NCI-H748 (cell line): ENCODE results near the gene DBI.
A peak's percentile ranks its signal among the peaks of the same experiment; 100 is the strongest.
"Not testable (repeated sequence)": the region's sequence is repeated elsewhere in the genome, so short reads cannot be mapped to it uniquely, and the experiment has no call there.

Source experiments
- DNase-seq: peaks from one replicate; lab custom pipeline; 2025; ENCODE audit not compliant: unreplicated experiment; lab: John Stamatoyannopoulos, UW

Gene DBI

DNA sequence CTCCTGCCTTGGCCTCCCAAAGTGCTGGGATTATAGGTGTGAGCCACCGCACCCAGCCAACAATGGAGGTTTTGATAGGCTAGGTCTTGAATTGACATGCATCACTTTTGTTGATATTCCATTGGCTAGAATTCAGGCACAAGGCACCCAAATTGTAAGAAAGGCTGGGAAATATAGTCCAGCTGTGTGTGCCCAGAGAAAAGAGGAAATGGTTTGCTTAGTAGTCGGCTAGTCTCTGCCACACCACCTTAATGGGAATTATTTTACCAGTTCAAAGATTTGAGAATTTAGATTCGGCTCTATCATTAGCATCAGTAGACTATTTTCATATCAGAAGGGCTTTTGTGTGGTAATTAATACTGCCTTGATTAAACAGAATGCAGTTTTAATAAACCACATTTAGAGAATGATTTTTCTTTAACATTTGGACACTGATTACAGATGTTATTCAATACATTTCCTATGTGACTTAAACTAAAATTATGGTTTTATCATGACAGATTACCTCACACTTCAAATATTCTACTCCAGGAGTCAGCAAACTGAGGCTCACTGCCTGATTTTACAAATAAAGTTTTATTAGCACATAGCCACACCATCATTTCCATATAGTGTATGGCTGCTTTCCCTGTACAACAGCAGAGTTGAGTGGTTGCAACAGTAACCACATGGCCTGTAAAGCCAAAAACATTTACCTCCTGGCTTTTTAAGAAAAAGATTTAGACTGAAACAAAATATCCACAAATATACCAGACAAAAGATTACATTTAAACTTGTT, 27.4 kb downstream of the DBI start:
- no peak for DNase-seq

DNA sequence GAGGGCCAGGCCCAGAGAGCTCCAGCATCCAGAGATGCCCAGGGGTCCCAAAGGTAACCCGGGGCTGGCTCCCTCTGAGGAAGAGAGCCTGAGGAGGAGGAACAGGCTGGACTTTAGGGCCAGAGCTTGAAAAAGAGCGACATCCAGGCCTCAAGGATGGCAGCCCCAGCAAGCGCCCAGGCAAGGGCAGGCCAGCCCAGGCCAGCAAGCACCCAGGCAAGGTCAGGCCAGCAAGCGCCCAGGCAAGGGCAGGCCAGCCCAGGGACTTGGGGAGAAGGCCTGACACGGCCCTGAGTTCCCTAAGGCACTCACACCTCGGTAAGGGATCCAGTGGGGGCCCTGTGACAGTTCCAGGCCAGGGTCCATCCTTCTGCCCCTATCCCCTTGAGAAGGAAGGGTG, 30.4 kb downstream of the DBI start:
- DNase-seq: no peak

DNA sequence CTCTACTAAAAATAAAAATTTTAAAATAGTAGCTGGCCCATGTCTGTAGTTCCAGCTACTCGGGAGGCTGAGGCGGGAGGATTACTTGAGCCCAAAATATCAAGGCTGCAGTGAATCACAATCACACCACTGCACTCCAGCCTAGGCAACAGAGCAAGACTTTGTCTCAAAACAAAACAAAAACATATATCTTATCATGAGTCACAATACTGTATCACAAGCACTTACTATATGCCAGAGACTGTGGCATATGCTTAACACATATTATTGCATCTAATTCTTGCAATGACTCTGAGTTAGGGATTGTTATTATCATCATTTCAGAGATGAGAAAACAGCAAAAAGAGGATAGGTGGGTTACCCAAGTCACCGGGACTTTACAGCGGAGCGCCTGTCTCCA, 35.3 kb downstream of the DBI start:
- DNase-seq: no peak

DNA sequence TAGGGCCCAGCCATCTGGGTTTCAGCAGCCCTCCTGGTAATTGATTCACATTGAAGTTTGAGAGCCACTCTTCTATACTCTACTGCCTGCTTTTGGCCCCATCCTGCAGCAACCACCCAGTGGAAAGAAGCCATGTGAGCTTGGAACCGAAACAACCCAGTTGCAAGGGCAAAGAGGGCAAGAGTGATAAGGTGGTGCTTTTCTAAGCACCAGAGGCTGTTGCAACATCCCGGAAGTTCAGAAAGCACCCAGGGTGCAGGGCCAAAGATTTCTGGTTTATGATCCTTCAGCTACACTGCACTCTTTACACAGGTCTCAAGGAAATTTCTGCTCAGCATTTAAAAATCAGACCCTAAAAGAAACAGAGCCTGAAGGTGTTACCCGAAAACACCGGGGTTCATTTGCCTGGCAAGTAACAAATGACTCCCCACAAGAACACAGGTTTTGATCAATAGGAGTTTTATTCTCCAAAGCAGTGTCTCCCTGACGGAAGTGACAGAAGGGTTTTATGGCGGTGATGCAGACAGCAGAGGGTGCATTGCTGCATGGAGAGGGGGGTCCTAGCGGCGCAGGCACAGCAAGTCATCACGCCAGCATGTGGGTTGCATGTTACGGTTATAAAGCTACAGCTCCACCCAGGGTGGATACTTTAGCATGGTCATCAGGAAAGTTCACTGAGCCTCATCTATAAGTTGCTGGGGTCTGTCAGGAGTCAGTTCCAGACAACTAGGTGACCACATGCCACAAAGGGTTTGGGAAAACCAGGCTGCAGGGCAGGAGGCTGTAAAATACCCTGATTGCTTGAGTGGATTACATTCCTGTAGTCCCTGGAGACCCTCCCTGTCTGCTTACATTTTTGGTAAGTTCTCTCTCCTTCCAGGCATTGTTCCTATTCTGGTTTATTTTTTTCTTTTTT, 36.1 kb downstream of the DBI start:
- no peak for DNase-seq

DNA sequence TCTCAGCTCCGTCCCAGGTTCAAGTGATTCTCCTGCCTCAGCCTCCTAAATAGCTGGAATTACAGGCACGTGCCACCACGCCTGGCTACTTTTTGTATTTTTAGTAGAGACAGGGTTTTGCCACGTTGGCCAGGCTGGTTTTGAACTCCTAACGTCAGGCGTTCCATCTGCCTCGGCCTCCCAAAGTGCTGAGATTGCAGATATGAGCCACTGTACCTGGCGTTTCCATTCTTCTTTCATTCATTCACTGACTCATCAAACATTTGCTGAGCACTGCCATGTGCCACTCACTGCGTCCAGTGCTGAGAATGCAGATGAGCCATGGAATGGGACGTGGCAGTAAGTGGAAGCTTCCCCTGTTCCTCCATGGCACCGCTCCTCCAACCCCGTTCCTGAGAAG, 36.8 kb downstream of the DBI start:
- not testable (repeated sequence) for DNase-seq

DNA sequence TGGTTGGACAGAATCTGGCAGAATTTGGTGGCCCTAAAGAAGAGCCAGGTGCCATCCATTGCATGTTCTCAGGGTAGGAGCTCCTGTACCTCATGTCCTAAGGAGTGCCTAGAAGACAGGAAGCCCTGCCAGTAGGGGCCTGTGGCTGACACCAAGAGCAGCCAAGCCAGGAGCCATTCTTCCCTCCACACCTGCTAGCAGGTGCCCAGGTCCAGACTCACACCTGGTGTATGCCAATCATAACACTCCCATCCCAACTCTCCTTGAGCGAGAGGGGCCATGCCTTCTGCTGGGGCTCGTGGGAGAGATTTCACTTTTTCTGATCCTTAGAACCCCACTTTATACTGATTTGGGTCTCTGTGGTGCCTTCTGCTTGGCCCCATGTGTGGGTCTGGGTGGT, 38.4 kb downstream of the DBI start:
- DNase-seq: no peak

DNA sequence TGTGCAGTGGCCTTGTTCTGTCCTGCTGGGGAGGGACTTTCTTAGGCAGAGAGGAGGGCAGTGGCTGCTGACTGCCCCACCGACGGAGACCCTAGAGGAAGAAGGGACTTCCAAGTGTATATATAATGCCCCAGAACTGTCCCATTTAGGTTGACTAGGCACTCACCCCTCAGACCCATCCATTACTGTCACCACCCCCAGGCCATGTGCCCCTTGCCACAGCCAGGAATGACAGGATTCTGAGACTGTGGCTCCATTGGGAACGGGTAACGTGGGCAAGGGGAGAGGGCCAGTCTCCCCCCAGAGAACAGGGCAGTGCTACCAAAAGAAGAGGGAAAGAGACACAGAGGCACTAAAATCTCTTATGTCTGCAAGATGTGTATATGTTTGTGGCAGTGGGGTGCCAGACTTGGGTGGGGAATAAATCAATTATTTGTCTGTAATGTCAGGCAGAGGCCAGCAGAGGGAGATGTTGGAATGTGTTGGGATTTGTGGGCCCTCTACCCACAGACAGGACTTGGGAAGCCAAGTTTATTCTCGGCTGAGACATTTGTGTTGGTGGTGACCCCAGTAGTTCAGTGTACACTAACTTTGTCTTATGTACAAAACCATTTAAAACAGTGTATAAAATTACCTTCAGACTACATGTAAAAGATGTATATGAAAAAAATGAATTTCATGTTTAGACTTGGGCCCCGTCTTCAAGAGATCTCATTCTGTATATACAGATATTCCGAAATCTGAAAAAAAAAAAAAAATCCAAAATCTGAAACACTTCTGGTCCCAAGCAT, 40.8 kb downstream of the DBI start:
- peak; percentile 25 for DNase-seq

DNA sequence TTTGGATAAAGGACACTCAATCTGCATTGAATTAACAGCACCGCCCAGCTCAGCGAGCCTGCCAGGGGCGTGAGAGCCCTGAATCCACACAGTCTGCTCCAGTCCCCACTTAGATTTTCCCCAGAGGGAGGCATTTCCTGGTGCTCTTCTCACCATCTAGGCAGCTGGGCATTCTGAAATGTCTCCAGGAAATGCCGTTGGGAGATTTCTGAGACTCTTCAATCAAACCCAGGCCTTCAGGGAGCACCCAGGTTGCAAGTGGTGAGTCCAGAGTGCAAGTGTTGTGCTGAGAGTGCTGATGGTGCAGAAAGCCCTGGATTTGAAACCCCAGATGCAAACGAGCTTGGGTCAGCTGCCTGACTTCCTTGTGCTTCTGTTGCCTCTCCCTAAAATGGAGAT, 41.4 kb downstream of the DBI start:
- DNase-seq: no peak

DNA sequence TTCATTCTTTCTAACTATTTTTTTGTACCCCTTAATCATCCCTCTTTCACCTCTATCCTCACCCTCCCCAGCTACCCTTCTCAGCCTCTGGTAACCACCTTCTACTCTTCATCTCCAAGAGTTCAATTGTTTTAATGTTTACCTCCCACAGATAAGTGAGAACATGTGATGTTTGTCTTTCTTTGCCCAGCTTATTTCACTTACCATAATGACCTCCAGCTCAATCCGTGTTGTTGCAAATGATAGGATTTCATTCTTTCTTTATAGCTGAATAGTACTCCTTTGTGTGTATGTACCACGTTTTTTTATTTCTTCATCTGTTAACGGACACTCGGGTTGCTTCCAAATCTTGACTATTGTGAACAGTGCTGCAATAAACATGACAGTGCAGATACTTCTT, 42.7 kb downstream of the DBI start:
- DNase-seq: peak; percentile 27

DNA sequence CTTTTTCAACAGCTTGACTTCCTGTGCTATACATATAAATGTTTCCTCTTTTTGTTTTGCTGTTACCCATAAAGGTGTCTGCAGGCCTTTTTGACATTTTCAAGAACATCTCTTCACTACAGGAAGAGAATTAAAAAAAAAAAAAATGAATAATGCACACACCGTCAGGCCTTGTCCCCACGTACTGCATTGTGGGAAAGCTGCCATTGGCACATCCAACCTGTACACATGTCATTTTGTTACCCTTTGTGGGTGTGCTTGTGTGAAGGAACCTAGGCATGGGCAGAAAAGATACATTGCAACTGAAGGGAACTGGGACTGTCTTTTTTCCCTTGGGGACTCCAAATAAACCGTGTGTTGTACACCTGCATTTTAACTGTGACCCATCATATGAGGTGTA, 48.1 kb downstream of the DBI start:
- no peak for DNase-seq

DNA sequence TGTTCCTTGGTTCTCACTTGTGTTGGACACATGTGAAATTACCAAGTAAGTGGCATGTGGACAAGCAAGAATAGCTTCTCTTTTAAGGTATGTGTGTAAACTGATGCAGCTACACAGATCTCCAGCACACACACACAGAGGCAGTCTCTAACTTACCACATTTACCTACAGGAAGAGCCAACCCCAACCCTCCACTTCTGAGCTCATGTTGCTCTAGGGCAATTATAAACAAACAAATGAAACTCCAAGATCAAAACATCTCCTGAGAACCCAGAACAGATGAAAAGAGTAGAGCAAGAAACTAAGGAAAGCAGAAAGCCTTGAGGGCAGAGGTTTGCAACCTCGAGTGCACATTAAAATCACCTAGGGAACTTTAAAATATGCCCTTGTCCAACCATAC, 48.9 kb downstream of the DBI start:
- DNase-seq: no peak

DNA sequence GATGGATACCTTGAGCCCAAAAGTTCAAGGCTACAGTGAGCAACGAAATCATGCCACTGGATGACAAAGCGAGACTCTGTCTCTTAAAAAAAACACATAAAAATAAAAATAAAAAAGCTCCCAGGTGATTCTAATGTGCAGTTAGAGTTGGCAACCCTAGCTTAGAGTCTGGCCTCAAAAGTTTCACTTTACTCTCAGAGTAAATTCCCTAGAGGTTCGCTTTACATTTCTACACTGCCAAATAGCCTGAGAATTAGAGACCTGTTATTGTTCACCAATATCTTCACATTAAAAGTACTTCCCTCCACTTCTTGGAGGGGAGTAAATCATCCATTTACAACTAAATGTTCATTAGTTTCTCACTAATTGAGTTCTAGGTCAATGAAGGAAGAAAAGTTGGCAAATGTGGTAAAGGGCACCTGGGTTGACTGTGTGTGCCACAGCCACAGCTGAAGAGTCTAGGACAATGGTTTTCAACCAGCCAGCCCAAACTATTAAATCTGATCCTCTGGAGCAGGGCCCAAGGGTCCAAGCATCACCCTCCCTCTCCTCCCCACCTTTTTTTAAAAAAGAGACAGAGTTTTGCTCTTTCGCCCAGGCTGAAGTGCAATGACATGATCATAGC, 49.6 kb downstream of the DBI start:
- DNase-seq: no peak

DNA sequence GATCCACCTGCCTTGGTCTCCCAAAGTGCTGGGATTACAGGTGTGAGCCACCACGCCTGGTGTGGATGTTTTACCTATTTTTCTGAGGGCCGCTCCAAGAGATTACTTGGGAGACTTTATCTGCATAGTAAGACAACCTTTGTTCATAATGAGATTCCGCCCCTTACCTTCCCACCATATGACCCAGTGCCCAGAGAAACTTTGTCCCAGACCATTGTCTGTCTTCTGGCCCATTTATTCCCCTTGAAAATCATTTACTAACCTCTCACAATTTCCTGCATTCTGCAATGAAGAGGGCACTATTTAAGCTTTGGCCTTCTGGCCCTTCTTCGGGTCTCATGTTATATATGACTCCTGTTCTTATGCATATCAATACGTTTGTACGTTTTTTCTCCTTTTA, 51.1 kb downstream of the DBI start:
- no peak for DNase-seq

DNA sequence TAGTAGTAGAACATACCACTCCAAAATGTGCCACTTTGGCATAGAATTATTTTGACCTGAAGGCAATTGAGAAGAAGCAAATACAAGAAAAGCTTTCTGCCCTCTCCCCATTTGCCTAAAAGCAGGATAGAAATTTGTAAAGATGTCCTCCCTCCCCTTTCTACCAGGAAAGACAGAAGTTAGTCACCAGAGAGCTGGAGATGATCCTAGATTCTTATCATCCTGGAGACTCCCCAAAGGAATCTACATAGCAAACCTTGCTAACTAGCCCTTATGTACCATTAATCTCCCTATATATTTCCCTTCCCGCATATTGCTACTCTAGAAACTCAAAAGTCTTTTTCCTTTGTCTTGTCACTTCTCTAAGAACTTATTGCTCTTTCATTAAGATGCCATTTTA, 52.3 kb downstream of the DBI start:
- no peak for DNase-seq

DNA sequence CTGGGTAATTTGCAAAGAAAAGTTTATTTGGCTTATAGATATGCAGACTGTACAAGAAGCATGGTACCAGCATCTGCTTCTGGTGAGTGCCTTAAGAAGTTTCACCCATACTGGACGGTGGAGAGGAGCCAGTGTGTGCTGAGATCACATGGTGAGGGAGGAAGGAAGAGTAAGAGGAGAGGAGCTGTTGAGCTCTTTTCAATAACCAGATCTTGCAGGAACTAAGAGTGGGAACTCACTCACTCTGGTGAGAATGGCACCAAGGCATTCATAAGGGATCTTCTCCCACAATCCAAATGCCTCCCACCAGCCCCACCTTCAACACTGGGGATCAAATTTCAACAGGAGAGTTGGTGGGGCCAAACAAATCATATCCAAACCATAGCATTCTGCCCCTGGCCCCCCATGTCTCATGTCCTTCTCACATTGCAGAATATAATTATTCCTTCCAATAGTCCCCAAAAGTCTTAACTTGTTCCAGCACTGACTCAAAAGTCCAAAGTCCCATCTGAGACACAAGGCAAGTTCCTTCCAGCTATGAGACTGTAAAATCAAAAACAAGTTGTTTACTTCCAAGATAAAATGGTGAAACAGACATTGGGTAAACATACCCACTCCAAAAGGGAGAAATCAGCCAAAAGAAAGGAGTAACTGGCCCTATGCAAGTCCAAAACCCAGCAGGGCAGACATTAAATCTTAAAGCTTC, 53.2 kb downstream of the DBI start:
- no peak for DNase-seq

DNA sequence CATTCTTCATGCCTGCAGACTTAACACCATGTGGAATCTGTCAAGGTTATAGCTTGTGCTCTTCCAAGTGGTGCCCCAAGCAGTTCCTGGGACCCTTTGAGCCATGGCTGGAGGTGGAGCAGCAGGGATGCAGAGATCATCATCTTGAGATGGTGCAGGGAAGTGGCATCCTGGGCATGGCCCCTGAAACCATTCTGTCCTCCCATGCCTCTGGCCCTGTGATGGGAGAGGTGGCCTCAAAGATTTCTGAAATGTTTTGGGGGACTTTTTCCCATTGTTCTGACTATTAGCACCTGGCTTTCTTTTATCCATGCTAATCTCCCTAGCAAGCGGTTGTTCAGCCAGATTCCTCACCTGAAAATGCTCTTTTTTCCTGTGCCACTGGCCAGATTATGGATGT, 54.5 kb downstream of the DBI start:
- DNase-seq: no peak

DNA sequence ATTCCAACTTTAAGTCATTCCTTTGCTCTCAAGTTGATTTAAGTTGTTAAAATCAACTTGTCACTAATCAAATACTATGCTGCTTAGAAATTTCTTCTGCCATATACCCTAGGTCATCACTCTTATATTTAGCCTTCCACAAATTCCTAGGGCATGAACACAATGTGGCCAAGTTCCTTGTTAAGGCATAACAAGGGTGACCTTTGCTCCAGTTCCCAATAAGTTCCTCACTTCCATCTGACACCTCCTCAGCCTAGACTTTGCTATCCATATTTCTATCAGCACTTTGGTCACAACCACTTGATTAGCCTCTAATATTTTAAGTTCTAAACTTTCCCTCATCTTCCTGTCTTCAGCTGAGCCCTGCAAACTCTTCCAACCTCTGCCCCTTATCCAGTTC, 55.0 kb downstream of the DBI start:
- DNase-seq: no peak
